GM18519 (cell line): Measurements from ENCODE around the gene BCAP31.
"Not testable (repeated sequence)": the region's sequence is repeated elsewhere in the genome, so short reads cannot be mapped to it uniquely, and the experiment has no call there.

Experiments used
- ATAC-seq: cut with Tn5 transposase; IDR thresholded peaks from one replicate; pipeline ENCODE4 v1.9.1; 2021; ENCODE audit warnings: mild to moderate bottlenecking, moderate library complexity; ENCODE audit not compliant: unreplicated experiment, low FRiP score

BCAP31 gene

DNA sequence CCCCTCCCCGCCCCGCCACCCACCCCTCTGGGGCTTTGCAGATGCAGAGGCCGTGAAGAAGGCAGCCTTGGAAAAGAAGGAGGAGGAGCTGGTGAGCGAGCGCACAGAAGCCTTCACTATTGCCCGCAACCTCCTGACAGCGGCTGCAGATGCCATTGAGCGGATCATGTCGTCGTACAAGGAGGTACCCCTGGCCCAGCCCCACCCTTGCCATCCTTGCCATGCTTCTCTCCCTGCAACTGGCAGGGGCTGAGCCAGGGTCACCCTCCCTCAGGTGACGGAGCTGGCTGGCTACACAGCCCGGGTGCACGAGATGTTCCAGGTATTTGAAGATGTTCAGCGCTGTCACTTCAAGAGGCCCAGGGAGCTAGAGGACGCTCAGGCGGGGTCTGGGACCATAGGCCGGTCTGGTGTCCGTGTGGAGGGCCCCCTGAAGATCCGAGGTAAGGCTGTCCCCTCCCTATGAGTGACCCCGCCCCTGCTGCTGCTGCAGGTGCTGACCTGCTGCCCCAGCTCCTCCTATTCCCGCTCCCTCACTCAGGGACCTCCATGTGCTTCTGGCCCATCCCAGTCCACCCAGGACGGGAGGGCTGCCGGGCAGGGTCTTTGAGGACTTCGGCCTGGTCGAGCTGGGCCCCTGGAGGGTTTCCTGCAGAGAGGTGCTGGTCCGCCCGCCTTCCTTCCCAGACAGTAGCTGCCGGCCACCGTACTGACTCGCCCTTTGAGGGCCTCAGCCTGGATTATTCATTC, 12.1 kb upstream of the BCAP31 start:
- ATAC-seq = no peak

GRCh38 chrX:153735274-153735673, 11.1 kb upstream of the BCAP31 start:
- ATAC-seq = no peak

DNA sequence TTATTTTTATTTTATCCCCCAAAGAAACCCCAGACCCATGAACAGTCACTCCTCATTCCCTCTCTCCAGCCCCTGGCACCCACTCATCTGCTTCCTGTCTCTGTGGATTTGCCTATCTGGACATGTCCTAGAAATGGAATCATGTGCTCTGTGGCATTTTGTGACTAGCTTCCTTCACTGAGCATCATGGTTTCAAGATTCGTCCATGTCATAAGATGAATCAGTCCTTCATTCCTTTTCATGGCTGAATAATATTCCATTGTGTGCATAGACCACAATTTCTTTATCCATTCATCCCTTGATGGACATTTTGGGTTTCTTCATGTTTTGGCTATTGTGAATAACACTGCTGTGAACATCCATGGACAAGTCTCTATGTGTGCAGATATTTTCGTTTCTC, 10.7 kb upstream of the BCAP31 start:
- ATAC-seq = no peak

DNA sequence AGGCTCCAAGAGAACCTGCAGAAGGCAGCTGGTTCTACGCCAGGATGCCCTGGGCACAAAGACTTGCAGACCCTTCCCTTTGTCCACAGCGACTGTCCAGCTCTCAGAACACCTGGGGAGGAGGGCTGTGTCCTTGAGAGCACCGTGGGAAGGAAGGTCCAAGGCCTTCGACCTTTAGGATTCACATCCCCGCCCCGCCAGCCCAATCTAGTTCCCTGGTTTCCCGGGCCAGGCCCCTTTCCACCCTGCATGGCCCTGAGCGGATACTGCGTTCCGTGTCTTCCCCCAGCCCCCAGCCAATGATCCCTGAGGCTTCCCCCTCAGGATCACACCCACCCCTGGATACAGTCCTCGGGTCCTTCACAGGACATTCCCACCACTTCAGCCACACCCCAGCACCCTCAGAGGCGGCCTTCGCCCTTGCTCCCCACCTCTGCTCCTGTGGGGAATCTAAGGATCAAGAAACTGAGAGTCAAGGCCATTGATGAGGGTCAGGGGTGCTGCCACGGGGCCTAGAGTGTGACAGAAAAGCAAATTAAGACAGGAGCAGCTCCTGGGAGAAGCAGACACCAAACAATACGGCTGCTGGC, 9.6 kb upstream of the BCAP31 start:
- no peak for ATAC-seq

- ATAC-seq = no peak
Observed at GRCh38 chrX:153732401-153732800, 8.2 kb upstream of the BCAP31 start.

DNA sequence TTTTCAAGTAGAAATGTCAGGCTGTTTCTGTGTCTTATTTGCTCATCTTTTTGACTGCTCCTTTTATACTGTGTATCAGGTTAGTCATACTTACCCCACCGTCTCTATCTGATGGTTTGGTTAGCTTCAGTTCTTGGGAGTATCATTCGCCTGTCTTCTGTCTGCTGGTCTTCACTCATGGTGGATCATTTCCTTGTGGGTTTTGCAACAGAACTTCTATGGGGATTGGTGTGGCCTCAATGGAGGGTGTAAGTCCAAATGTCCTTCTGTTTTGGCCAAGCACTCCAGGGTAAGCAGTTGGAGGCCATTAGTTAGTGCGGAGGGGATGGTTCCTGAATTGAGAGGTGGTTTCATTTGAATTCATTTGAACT, 7.6 kb upstream of the BCAP31 start:
- ATAC-seq = no peak

- no peak for ATAC-seq
Observed at GRCh38 chrX:153731117-153731844, 7.1 kb upstream of the BCAP31 start.

DNA sequence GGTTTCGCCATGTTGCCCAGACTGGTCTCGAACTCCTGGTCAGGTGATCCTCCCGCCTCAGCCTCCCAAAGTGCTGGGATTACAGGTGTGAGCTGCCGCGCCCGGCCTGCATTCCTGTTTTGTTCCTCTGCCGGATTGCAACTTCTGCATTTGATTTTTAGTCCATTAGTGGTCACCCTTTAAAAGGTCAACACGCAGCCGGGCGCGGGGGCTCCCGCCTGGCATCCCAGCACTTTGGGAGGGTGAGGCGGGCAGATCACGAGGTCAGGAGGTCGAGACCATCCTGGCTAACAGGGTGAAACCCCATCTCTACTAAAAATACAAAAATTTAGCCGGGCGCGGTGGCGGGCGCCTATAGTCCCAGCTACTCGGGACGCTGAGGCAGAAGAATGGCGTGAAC, 5.9 kb upstream of the BCAP31 start:
- ATAC-seq = not testable (repeated sequence)

DNA sequence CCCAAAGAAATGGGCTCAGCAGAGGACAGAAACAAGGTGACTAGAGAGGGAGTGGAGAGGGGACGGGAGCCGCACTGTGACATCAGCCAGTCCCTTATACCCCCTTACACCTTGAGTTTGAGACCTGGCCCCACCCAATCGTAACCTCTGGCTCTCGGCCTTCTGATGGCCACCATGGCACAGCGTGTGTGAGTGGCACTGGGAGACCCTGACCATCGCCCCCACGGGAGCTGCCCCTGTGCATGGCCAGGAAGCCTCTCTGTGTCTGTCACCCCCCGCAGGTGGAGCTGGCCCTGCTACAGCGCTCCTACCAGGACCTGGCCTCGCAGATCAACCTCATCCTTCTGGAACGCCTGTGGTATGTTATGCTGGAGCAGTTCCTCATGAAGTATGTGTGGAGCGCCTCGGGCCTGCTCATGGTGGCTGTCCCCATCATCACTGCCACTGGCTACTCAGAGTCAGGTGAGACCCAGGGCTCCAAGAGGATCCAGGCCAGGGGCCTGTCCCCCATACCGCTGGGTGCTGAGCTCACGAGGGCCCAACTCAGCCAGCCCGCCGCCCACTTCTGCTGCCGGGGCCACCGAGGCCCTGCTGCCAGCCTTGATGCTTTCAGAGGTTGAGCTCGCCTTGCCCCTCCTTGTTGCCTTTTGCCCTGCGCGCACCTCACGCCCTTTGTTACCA, 4.9 kb upstream of the BCAP31 start:
- no peak for ATAC-seq

GRCh38 chrX:153728095-153728494, 3.9 kb upstream of the BCAP31 start:
- no peak for ATAC-seq

DNA sequence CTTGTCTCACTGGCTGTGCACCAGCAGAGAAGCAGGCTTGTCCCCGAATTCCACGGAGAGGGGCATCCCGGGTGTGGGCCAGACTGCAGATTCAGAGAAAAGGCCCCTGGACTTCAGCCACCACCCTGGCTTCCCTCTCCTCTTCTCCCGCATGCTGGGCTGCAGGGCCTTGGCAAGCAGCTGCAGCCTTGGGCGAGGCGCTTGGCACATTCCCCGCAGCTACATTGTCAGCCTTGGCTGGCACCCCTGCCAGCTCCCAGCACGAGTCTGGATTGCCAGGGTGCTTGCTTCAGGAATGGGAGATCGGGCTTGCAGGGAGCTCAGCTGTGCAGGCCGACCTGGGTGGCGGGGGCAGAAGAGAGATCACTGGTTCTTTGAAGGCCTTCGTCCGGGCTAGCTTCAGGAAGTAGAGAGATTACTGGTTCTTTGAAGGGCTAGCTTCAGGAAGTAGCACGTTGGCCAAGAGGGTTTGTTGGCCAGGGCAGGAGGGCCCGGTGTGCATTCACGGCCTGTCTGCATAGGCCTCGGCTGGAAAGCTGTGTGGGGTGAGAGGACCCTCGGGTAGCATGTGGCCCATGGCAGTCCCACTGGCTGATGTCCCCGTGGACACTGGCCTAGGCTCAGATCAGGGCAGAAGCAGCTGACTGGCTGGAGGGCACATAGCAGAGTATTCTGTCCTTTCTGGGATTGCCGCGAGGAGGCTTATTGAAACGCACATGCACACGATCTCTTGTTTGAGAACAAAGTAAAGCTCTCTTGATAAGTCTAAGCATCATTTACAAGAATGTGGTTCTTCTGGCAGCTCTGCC, 3.1 kb upstream of the BCAP31 start:
- ATAC-seq = no peak

DNA sequence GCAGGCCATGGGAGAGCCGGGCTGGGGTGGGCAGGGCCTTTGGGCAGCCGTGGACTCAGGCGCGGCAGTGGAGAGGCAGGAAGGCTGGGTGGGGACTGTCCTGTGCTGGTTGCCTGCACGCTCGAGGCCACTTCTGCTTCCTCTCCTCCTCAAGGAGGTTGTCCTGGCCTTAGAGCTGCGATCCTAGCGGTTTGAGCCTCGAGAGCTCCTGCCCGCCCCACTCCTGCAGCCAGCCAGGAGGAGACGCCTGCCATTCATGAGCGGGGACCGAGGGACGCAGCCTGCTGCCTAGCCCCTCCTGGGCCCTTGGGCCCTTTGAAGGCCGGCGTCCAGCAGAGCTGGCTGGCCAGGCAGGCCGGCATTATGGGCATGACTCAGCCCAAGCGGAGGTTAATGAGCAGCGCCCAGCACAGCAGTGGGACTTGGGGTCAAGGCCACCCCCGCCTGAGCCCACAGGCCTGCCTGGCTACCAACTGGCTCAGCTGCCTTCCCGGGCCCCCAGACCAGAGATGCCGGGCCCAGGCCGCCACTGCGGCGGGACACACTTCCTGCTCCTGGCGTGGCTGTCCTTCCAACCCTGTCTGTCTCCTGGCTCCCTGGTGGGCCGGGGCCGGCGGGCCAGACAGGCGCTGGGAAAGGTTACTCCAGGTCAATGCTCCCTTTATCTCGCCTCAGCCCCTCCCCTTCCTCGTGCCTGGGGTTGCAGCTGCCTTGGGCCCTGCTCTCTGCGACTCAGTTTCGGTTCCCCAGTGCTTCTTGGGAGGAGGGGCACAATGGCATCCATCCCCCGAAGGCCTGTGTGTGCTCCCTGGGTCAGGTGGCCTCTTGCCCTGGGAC, 2.3 kb upstream of the BCAP31 start:
- peak; percentile 38 for ATAC-seq

- no peak for ATAC-seq
Observed at GRCh38 chrX:153725832-153726285, 1.7 kb upstream of the BCAP31 start.

DNA sequence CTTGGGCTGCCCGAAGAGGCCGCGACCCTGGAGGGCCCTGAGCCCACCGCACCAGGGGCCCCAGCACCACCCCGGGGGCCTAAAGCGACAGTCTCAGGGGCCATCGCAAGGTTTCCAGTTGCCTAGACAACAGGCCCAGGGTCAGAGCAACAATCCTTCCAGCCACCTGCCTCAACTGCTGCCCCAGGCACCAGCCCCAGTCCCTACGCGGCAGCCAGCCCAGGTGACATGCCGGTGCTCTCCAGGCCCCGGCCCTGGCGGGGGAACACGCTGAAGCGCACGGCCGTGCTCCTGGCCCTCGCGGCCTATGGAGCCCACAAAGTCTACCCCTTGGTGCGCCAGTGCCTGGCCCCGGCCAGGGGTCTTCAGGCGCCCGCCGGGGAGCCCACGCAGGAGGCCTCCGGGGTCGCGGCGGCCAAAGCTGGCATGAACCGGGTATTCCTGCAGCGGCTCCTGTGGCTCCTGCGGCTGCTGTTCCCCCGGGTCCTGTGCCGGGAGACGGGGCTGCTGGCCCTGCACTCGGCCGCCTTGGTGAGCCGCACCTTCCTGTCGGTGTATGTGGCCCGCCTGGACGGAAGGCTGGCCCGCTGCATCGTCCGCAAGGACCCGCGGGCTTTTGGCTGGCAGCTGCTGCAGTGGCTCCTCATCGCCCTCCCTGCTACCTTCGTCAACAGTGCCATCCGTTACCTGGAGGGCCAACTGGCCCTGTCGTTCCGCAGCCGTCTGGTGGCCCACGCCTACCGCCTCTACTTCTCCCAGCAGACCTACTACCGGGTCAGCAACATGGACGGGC, 1.0 kb upstream of the BCAP31 start:
- no peak for ATAC-seq

DNA sequence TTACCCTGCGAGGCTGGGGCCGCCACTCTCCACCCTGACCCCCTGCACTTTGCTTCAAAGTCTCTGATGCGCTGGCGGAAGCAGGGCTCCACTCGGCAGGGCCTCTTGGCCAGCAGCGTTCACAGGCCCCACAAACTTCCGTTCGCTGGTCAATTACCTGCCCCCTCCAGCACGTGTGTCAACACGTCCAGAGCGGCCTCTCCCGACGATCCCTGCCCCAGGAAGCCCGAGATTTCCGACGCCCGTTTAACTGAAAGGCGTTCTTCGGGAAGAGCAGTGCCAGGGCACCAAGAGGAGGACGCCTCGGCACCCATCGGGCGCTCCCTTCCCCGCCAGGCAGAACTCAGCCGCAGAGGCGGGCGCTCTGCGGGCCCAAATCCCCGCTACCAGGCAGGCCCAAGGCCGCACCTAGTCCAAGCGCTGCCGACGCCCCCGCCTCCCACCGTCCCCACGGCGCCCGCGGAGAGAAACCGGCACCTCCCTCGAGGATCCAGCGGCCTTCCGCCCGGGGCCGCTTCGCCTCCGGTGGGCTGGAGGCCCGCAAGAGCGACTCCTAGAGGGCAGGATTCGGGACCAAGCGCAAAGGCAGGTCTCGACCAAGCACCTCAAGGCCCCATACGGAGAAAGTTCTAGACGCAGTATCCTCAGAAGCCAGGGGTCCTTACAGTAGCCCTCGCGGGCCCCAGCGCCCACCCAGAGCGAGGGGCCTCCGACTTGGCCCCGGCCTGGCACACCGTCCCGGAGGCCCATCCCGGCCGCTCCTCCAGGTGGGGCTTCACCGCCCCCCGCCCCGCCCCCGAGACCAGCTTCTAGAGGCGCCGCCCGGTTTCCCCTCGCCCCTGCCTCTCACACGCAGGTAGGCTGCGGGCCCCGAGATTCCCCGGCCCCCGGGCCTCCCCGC, 586 bp downstream of the BCAP31 start:
- peak; percentile 22 for ATAC-seq

GRCh38 chrX:153722704-153723350, 1.4 kb downstream of the BCAP31 start:
- no peak for ATAC-seq

DNA sequence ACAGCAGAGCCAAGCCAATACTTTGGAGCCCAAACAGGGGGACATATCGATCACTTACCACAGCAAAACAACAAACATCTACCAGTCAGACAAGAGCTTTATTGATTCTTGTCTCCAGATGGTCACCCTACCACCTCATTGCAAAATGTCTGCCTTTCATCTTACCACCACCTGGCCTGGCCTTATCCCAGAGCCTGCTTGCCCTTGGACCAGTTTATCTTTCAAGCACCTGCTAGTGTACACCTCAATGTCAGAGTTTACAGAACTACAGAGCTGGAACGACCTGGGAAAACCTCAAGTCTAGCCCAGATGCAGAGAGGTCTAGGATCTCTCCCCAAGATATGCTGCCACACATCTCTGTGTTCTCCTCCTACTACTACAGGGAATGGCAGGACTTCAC, 4.5 kb downstream of the BCAP31 start:
- ATAC-seq = no peak
